Measurements from ENCODE around the gene KCNA2. TPM values are rescaled to one million over a fixed set of nuclear protein-coding genes. Genes with fewer than 3 reads are reported as not detected.

Gene KCNA2
- total RNA-seq, 1 donor from 2014 or later = not detected

- peak; percentile 52 for TF ChIP-seq CTCF (conservative IDR thresholded peaks at IDR 0.05; ENCODE audit: low read depth, low read length)
- no peak overlapping the region for H3K4me3 ChIP-seq (ENCODE audit: low read depth, low read length)
- DNase-seq (ENCODE audit: low read depth) = no peak
Observed at GRCh38 chr1:110554871-110555801, 51.0 kb downstream of the KCNA2 start.

GRCh38 chr1:110551278-110551809, 54.8 kb downstream of the KCNA2 start:
- H3K4me3 ChIP-seq (ENCODE audit: low read depth, low read length) = no peak overlapping the region
- TF ChIP-seq CTCF (conservative IDR thresholded peaks at IDR 0.05; ENCODE audit: low read depth, low read length) = no peak
- DNase-seq (ENCODE audit: low read depth) = no peak

GRCh38 chr1:110549831-110550230, 56.3 kb downstream of the KCNA2 start:
- TF ChIP-seq CTCF (conservative IDR thresholded peaks at IDR 0.05; ENCODE audit: low read depth, low read length) = no peak
- no peak overlapping the region for H3K4me3 ChIP-seq (ENCODE audit: low read depth, low read length)
- no peak for DNase-seq (ENCODE audit: low read depth)

GRCh38 chr1:110548381-110548780, 57.8 kb downstream of the KCNA2 start:
- peak; percentile 65 for TF ChIP-seq CTCF (conservative IDR thresholded peaks at IDR 0.05; ENCODE audit: low read depth, low read length)
- DNase-seq (ENCODE audit: low read depth) = no peak
- no peak overlapping the region for H3K4me3 ChIP-seq (ENCODE audit: low read depth, low read length)

GRCh38 chr1:110547017-110547416, 59.1 kb downstream of the KCNA2 start:
- no peak overlapping the region for H3K4me3 ChIP-seq (ENCODE audit: low read depth, low read length)
- no peak for DNase-seq (ENCODE audit: low read depth)
- TF ChIP-seq CTCF (conservative IDR thresholded peaks at IDR 0.05; ENCODE audit: low read depth, low read length) = no peak

- no peak overlapping the region for H3K4me3 ChIP-seq (ENCODE audit: low read depth, low read length)
- DNase-seq (ENCODE audit: low read depth) = no peak
- no peak for TF ChIP-seq CTCF (conservative IDR thresholded peaks at IDR 0.05; ENCODE audit: low read depth, low read length)
Observed at GRCh38 chr1:110545492-110545891, 60.7 kb downstream of the KCNA2 start.

Data from epithelial cell of proximal tubule (primary cell).